ENCODE data around the gene VAC14.
A peak's percentile ranks its signal among the peaks of the same experiment; 100 is the strongest.

Gene VAC14

DNA sequence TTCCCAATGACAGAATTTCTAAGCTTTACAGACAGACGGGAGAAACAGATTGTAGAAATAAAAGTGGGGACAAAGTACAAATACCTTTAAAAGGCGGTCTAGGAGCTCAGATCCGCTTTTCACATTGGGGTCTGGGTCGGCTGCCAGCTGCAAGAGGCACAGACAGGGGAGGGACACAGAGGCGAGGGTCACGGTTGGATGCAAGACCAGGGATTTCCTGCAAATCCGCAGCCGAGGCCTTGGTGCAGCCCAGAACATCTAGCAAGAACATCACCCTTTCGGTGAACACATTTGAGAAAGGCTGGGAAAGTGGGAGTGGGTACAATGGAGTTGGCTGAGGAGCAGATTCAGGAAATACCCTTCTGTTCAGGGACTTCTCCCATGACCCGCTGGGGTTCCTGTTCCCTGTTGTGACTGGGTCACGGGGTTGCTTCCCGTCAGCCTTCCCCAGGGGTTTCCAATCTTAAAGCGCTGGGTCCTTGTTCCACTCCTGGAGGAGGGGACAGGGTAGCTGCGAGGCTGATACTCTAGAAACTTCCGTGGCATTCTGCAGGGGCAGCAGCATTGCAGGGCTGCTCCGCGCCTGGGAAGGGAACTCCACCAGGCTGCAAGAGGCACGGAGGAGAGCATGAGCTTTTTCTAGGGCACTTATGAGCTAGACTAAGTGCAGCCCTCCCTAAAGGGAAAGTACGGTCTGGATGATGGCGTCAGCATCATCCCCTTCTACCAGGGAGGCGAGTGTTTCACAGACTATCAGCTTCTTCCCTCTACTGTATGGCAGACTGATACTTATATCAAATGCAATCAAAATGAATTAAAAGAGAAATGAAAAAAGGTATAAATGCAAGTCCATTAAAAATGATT lies 16.0 kb downstream of the VAC14 start:
- DNase-seq, result no peak

DNA sequence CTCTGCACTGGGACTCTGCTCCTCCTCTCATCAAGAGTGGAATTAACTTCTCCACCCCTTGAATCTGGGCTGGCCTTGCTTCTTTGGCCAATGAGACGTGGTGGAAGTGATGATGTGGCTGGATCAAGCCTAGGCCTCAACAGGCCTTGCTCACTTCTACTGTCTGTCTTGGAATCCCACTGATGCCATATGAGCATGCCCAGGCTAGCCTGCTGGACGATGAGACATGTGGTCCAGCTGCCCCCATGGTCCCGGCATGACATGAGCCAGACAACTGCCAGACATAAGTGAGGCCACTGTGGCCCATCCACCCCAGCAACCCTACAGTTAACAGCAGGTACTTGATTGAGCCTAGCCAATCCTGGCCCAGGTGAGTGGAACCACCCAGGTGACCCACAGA lies 18.7 kb downstream of the VAC14 start:
- no peak for DNase-seq

GRCh38 chr16:70781800-70782199 lies 19.2 kb downstream of the VAC14 start:
- DNase-seq, result no peak

- DNase-seq, result no peak
These were observed 20.4 kb downstream of the VAC14 start for GRCh38 chr16:70780546-70780945.

GRCh38 chr16:70779361-70779760 lies 21.6 kb downstream of the VAC14 start:
- DNase-seq, result no peak

DNA sequence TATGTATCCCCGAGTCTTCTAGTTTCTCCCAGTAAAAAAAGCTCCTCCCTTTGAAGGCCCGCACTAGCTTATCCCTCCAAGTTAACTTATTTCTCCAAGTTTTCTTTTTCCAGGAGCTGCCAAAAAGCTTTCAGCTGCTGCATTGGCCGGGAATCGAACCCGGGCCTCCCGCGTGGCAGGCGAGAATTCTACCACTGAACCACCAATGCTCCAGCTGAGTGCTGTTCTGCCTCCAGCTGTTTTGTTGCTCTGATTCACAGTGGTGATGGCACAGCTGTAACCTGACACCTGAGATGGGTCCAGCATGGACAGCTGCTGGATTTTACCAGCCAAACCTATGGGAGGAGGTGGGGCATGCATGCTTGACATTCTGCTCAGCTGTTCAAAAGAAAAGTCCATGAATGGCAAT lies 22.1 kb downstream of the VAC14 start:
- no peak for DNase-seq

DNA sequence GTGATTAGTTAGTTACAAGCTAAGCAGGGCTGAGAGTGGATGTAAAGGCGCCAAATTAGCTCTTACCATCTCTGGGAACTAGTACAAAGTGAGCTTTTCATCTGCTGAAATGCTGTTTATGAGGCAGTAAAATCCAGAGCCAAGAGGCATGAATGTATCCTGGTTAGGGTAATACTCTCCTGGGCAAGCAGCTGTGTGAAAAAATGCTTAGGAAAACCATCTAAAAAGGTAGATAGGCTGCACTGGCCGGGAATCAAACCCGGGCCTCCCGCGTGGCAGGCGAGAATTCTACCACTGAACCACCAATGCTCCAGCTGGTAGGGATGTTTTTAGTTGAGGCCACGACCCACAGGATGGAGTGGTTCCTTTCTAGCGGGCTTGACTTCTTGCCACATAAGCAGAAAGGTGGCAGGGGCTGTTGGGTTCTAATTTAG lies 23.0 kb downstream of the VAC14 start:
- DNase-seq, result no peak

GRCh38 chr16:70777496-70777895 lies 23.5 kb downstream of the VAC14 start:
- no peak for DNase-seq

GRCh38 chr16:70775399-70775798 lies 25.6 kb downstream of the VAC14 start:
- no peak for DNase-seq

DNA sequence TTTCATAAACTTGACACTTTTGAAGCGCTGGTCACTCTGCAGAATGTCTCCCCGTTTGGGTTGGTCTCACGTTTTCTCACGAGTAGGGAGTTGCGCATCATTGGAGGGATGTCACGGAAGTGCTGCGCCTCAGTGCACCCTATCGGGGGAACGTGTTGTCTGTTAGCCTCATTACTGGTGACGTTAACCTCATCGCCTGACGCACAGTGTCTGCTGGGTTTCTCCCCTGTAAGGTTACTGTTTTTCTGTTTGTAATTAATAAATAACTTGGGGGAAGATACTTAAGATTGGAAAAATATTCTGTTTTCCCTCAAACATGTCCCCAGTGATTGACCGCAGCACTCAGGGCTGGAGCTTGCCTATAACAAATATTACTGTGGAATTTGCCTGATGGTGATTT lies 26.7 kb downstream of the VAC14 start:
- DNase-seq, result no peak

GRCh38 chr16:70772493-70772892 lies 28.5 kb downstream of the VAC14 start:
- DNase-seq, result no peak

DNA sequence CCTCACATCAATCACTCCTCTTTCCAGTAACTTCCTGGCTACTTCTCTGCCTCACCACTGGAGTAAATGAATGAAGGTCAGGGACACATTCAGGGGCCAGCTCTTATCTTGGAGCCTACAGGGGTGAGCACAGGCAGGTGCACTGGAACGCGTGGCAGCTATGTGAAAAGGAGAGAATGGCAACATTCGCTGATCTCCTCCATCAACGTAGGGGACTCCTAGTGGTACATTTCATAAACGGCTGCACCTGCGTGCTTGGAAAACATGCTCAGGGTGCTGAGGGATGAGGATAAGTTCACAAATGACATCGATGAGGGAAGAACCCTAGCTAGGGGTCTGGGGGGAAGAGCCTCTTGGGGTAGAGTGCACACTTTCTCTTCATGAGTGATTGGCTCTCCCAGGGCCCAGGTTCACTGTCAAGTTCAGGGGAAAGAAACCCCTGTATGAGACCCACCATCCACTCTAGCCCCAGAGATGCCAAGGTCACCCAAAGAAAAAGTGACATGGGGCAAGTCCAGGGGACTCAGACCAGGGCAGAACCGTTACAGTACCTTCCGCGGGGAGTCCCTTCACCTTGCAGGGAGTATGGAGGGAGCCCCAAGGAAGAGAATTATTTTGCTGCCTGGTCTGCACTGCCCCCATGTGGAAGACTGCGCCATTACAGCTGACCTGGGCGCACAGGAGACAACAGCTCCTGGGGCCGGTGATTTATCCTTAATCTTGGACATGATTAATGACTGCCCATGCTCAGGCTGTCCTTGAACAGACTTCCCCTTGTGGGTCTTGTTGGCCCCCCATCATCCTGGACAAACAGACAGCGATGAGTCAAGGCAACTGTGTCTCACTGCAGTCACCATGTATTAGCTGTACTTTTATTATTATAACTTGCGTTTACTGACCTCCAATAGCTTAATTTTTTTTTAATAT lies 30.1 kb downstream of the VAC14 start:
- DNase-seq, result peak; percentile 40

DNA sequence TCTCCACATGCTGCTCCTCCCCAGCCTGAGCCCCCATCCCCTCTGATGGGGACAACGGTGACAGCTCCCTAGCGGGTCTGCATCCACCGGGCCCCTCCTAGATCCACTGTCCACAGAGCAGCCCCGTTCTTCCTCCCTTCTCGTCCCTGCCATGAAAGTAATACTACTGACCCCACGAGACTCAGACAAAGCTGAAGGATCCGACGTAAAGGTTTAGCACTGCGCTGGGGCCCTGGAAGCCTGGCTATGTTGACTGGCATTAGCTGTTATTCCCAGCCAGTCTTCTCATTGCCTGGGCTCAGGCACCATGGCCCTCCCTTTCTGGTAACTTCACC lies 30.7 kb downstream of the VAC14 start:
- DNase-seq, result no peak

GRCh38 chr16:70769761-70770160 lies 31.2 kb downstream of the VAC14 start:
- DNase-seq, result no peak

GRCh38 chr16:70769131-70769530 lies 31.8 kb downstream of the VAC14 start:
- DNase-seq, result no peak

DNA sequence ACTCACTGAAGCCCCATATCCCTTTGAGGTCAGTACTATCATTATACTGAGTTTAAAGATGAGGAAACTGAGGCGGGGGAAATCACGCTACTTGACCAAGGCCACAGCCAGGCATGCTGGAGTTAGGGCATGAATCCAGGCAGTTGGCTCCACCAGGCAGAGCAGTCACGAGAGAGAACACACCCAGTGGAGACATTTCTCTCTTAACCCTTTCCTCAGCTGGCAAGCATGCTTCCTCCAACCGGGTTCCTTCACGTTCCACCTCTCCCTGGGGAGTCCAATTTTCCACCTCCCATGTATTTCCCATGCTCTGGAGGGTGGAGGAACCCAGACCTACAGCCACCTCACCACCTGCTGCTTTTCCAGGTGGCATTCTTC lies 32.8 kb downstream of the VAC14 start:
- no peak for DNase-seq

GRCh38 chr16:70767377-70768202 lies 33.4 kb downstream of the VAC14 start:
- no peak for DNase-seq

DNA sequence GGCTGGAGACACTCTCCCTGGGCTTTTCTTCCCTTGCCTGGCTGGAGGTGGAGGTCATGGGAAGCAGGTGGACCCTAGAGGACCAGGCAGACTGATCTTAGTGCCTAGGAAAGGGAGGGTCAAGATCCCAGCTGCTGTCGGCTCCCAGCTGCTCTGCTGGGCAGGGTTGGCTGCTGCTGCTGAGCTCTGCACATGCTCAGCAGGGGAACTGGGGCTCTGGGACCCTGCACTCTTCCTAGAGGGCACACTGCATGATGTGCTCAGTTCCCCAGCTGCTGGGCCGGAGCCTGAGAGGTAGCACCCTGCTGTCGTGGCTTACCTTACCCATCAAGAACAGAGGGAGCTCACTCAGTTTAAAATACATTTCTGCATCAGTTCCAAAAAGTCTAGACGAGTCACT lies 34.3 kb downstream of the VAC14 start:
- no peak for DNase-seq

GRCh38 chr16:70766176-70766575 lies 34.8 kb downstream of the VAC14 start:
- DNase-seq, result no peak

- no peak for DNase-seq
These were observed 35.5 kb downstream of the VAC14 start for GRCh38 chr16:70765491-70765890.

DNA sequence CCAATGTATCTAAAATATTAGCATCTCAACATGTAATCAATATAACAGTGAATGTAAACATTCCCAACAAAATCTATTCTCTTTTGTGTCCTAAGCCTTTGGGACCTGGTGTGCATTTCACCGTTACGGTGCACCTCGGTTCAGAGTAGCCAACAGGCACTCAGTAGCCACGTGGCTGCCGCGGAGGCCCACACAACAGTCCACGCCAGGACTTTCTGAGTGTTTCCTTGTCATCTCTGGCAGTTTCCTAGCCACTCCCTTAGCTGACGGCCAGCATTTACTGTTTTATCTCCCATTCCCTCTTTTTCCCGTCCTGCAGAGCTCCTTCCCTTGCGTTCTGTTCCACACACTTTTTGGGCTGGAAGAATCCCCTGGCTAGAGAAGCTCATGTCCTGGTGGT lies 36.3 kb downstream of the VAC14 start:
- no peak for DNase-seq

- DNase-seq, result no peak
These were observed 40.7 kb downstream of the VAC14 start for GRCh38 chr16:70760221-70760620.

GRCh38 chr16:70759666-70760065 lies 41.3 kb downstream of the VAC14 start:
- no peak for DNase-seq
